CD4-positive, alpha-beta T cell (primary cell): ENCODE measurements around the gene VSIG4. TPM values are rescaled to one million over a fixed set of nuclear protein-coding genes. Genes with fewer than 3 reads are reported as not detected.

Source experiments
- ATAC-seq: fragments of 200-7000 bp; cut with Tn5 transposase; one replicate; pipeline ENCODE4 v1.10.0; 2022; ENCODE audit warnings: mild to moderate bottlenecking; ENCODE audit not compliant: poor library complexity
- CTCF ChIA-PET: fragments of 350-600 bp; sonication (Branson Sonifier 250); formaldehyde crosslinking; loops from one replicate; lab custom pipeline; 2021; ENCODE audit warnings: antibody characterized with exemption, inconsistent platforms; lab: Charles Lee
- POLR2A ChIA-PET: fragments of 350-600 bp; sonication (Branson Sonifier 250); formaldehyde crosslinking; loops from one replicate; lab custom pipeline; 2021; ENCODE audit warnings: antibody characterized with exemption, inconsistent platforms; lab: Charles Lee
- DNase-seq, 14 experiments: peaks; one replicate each; pipeline ENCODE4 v3.0.0-alpha.2; 2013 to 2020; ENCODE audit warnings: mixed read lengths in 2 of 14
- H3K27ac ChIP-seq, 2 donors: one replicate each; pipeline versions ENCODE4 v1.5.1 to v1.7.0; 2013; ENCODE audit warnings: low read length in 2 of 2, low read depth in 1 of 2, mild to moderate bottlenecking in 1 of 2
- H3K27me3 ChIP-seq, 2 experiments: 1 replicate in 1 of 2; 2 replicates in 1 of 2; pipeline versions ENCODE4 v1.6.1 to v1.7.0; 2013; ENCODE audit warnings: low read length in 2 of 2, control low read depth in 1 of 2, mild to moderate bottlenecking in 1 of 2, moderate library complexity in 1 of 2; ENCODE audit not compliant: insufficient read depth in 2 of 2, control insufficient read depth in 1 of 2
- H3K36me3 ChIP-seq: one replicate; pipeline ENCODE4 v1.6.1; 2013; ENCODE audit warnings: low read length, control low read depth; ENCODE audit not compliant: insufficient read depth
- H3K4me1 ChIP-seq: one replicate; pipeline ENCODE4 v1.6.1; 2013; ENCODE audit warnings: low read length, control low read depth; ENCODE audit not compliant: insufficient read depth
- H3K4me3 ChIP-seq: one replicate; pipeline ENCODE4 v1.5.1; 2013; ENCODE audit warnings: mild to moderate bottlenecking, low read length, moderate library complexity
- H3K9me3 ChIP-seq, 2 experiments: 1 replicate in 1 of 2; 2 replicates in 1 of 2; pipeline versions ENCODE4 v1.6.1 to v1.7.0; 2013; ENCODE audit warnings: low read length in 2 of 2, mild to moderate bottlenecking in 2 of 2, control low read depth in 1 of 2, moderate library complexity in 1 of 2; ENCODE audit not compliant: control insufficient read depth in 1 of 2, insufficient read depth in 1 of 2
- H3K27ac Mint-ChIP-seq: one replicate; pipeline ENCODE4 v1.8.0; 2020; ENCODE audit warnings: mixed read lengths
- H3K27me3 Mint-ChIP-seq: one replicate; pipeline ENCODE4 v1.8.0; 2021; ENCODE audit warnings: mixed read lengths
- H3K36me3 Mint-ChIP-seq: one replicate; pipeline ENCODE4 v1.8.0; 2021; ENCODE audit warnings: low read depth, mixed read lengths
- H3K4me1 Mint-ChIP-seq: one replicate; pipeline ENCODE4 v1.8.0; 2021; ENCODE audit warnings: low read depth, mixed read lengths
- H3K4me3 Mint-ChIP-seq: one replicate; pipeline ENCODE4 v1.8.0; 2020; ENCODE audit warnings: mild to moderate bottlenecking, mixed read lengths
- H3K9me3 Mint-ChIP-seq: one replicate; pipeline ENCODE4 v1.8.0; 2020; ENCODE audit warnings: mixed read lengths
- CTCF ChIP-seq: fragments of 200-600 bp; IDR thresholded peaks from one replicate; pipeline ENCODE4 v1.8.0; 2022; ENCODE audit warnings: antibody characterized with exemption, mild to moderate bottlenecking
- intact Hi-C, 2 experiments: fragments of 100-400 bp; cut with DNase I in 1 of 2; cut with micrococcal nuclease in 1 of 2; formaldehyde crosslinking; loops; one replicate each; pipeline versions ENCODE4 v1.15.1 to v1.9.0; 2023 to 2025; cut with DNase I, micrococcal nuclease
- total RNA-seq, 174 experiments: library from RNA in 2 of 174; stranded (reverse) in 2 of 174; gene quantifications; one replicate each; pipeline ENCODE4 v1.2.3 and lab custom pipeline; 2021 to 2026

The VSIG4 gene
- total RNA-seq, 2 experiments from 2014 or later = 0.11 TPM; not detected in 1

GRCh38 chrX:66019310-66019652, 20.6 kb downstream of the VSIG4 start:
- Histone ChIP-seq H3K36me3 (no peaks in the 10 kb centered on the region), H3K27me3 (no peaks in the 10 kb centered on the region), H3K27ac (no peak overlapping the region), H3K4me1 (peaks cover 72% of the 10 kb centered on the region), H3K4me3 (no peak overlapping the region), H3K9me3 (no peaks in the 10 kb centered on the region)
- DNase-seq (no peak), ATAC-seq (no peak)
- CTCF ChIA-PET = no interaction called here
- no peak overlapping the region for H3K4me3 Mint-ChIP-seq
- POLR2A ChIA-PET = interaction anchor here (1.3 kb wide), 1 partner anchor 14 kb away, joined by 4 read pairs; no protein-coding TSS in a partner anchor
- no peaks in the 10 kb centered on the region for H3K36me3 Mint-ChIP-seq
- H3K27ac Mint-ChIP-seq = no peak overlapping the region
- TF ChIP-seq CTCF = no peak
- no peaks in the 10 kb centered on the region for H3K9me3 Mint-ChIP-seq
- intact Hi-C loops = loop anchor here in 1 of 2 experiments (10.0 kb wide), 1 partner anchor 324 kb away; no protein-coding TSS in a partner anchor
- no peaks in the 10 kb centered on the region for H3K27me3 Mint-ChIP-seq
- H3K4me1 Mint-ChIP-seq = peaks cover 83% of the 10 kb centered on the region

GRCh38 chrX:66018585-66019309, 21.1 kb downstream of the VSIG4 start:
- H3K9me3 Mint-ChIP-seq = no peaks in the 10 kb centered on the region
- H3K4me3 ChIP-seq = no peak overlapping the region
- peaks cover 77% of the 10 kb centered on the region for H3K4me1 ChIP-seq
- POLR2A ChIA-PET = interaction anchor here (0.9 to 1.3 kb wide), 2 partner anchors 13 to 16 kb away, joined by 3 to 4 read pairs; no protein-coding TSS in a partner anchor
- no peak for TF ChIP-seq CTCF
- intact Hi-C loops = loop anchor here in 1 of 2 experiments (10.0 kb wide), 1 partner anchor 324 kb away; no protein-coding TSS in a partner anchor
- peaks cover 86% of the 10 kb centered on the region for H3K4me1 Mint-ChIP-seq
- DNase-seq (no peak), ATAC-seq (no peak)
- no peak overlapping the region for H3K4me3 Mint-ChIP-seq
- H3K36me3 Mint-ChIP-seq = no peaks in the 10 kb centered on the region
- H3K36me3 ChIP-seq = no peaks in the 10 kb centered on the region
- H3K9me3 ChIP-seq = no peaks in the 10 kb centered on the region
- H3K27ac Mint-ChIP-seq = peak overlapping the region; percentile 66
- H3K27ac ChIP-seq = peak overlapping the region in 1 of 2 donors; percentile 9
- CTCF ChIA-PET = no interaction called here
- no peaks in the 10 kb centered on the region for H3K27me3 ChIP-seq
- no peaks in the 10 kb centered on the region for H3K27me3 Mint-ChIP-seq

GRCh38 chrX:66017659-66018170, 22.2 kb downstream of the VSIG4 start:
- TF ChIP-seq CTCF = no peak
- H3K9me3 Mint-ChIP-seq = no peaks in the 10 kb centered on the region
- ATAC-seq (no peak), DNase-seq (no peak)
- H3K4me3 Mint-ChIP-seq = peak overlapping the region; percentile 10
- H3K27me3 Mint-ChIP-seq = no peaks in the 10 kb centered on the region
- no peaks in the 10 kb centered on the region for H3K36me3 Mint-ChIP-seq
- intact Hi-C loops = loop anchor here in 1 of 2 experiments (10.0 kb wide), 1 partner anchor 323 kb away; no protein-coding TSS in a partner anchor
- no peaks in the 10 kb centered on the region for H3K27me3 ChIP-seq
- H3K27ac Mint-ChIP-seq = peak overlapping the region; percentile 72
- ChIA-PET POLR2A (interaction anchor here (0.6 to 1.3 kb wide), 7 partner anchors 12 to 351 kb away, joined by 3 to 6 read pairs (median 3); partner anchors contain the start of gene MSN), CTCF (interaction anchor here (0.9 kb wide), 1 partner anchor 31 kb away, joined by 3 read pairs; no protein-coding TSS in a partner anchor)
- H3K4me1 Mint-ChIP-seq = peaks cover 92% of the 10 kb centered on the region
- no peaks in the 10 kb centered on the region for H3K9me3 ChIP-seq
- no peak overlapping the region for H3K27ac ChIP-seq
- peaks cover 78% of the 10 kb centered on the region for H3K4me1 ChIP-seq
- H3K36me3 ChIP-seq = no peaks in the 10 kb centered on the region
- H3K4me3 ChIP-seq = peak overlapping the region; percentile 38
